Activated CD8-positive, alpha-beta memory T cell treated with anti-CD3 and anti-CD28 coated beads for 1 hour (primary cell): ENCODE data around the gene DIPK1B.
A peak's percentile ranks its signal among the peaks of the same experiment; 100 is the strongest.

Experiments used
- DNase-seq, 2 donors: peaks; one replicate each; pipeline ENCODE4 v3.0.0-alpha.2; 2020; ENCODE audit warnings: low read depth in 1 of 2; ENCODE audit errors: extremely low read depth in 1 of 2

The DIPK1B gene

GRCh38 chr9:136718345-136719194 is 6.2 kb downstream of the DIPK1B start:
- no peak for DNase-seq

DNA sequence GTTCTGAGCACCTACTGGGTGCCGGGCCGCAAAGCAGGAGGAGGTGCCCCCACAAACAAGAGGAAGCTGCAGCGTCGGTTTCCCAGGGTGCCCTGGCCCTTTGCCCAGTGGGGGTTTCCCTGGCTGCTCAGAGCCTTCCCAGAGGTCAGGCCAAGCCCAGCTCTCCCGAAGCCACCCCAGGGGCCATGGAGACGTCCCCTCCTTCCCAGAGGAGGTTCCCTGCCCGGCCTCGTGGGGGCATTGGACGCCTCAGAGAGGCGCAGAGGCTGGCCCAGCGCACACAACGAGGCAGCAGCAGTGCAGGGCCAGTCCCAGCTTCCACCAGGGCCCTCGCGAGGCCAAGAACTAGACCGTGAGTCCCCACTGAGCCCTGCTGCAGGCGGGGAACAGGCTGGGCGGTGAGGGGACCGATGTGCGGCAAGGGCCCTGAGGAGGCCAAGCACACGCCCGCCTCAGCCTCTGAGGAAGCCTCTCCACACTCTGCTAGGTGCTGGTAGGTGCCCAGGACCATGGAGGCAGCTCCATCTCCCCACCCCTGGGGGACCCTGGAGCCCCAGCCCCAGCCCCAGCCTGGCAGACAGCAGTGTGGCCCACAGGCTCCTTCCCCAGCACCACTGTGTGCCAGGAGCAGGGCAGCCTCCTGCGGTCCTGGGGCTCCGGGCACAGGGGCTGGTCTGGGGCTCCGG is 7.0 kb downstream of the DIPK1B start:
- no peak for DNase-seq

DNA sequence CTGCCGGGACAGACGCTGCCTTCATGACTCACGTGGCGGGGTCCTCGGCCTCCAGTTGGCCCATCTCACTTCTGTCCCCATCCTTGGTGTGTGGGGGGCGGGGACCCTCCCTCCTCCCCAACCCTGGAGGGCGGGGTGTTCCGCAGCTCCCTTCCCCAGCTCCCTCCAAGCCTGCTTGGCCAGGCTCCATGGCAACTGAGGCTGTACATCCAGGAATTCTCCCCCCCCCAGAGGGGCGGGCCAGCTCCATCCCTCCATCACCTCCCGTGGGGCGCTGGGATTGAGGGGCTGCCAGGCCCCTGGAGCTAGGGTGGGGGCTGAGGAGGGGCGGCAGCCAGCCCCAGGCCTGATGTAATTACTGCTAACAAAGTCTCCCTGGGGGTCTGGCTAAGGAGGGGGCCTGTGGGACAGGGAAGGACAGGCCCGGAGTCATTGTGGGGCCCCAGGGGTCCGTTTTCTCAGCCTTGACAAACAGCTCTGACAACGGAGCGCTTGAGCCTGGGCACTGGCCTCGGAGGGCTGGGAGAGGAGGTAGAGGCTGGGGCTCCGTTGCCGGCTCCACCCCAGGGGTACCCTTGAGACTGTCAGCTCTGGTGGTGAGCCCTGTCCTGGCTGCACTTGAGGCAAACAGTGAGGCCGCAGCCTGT is 8.0 kb downstream of the DIPK1B start:
- no peak for DNase-seq

DNA sequence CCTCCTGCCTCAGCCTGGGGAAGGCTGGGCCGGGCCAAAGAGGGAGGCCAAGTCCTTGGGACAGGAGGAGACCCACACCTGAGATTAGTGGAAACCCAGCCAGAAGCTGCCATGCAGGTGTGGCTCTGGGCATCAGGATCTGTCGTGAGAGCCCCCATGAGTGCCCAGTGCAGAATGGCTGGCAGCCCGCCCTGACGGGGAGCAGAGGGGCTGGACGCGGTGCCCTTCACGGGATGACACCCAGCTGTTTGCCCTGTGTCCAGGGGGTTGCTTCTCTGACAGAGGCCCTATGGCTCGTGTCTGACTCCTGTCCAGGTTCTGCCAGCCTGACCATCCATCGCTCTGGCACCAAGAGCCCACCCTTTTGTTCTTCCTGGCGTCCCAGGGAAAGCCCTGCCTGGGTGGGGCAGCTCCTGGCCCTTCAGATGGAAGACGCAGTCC is 8.5 kb downstream of the DIPK1B start:
- DNase-seq, result no peak

DNA sequence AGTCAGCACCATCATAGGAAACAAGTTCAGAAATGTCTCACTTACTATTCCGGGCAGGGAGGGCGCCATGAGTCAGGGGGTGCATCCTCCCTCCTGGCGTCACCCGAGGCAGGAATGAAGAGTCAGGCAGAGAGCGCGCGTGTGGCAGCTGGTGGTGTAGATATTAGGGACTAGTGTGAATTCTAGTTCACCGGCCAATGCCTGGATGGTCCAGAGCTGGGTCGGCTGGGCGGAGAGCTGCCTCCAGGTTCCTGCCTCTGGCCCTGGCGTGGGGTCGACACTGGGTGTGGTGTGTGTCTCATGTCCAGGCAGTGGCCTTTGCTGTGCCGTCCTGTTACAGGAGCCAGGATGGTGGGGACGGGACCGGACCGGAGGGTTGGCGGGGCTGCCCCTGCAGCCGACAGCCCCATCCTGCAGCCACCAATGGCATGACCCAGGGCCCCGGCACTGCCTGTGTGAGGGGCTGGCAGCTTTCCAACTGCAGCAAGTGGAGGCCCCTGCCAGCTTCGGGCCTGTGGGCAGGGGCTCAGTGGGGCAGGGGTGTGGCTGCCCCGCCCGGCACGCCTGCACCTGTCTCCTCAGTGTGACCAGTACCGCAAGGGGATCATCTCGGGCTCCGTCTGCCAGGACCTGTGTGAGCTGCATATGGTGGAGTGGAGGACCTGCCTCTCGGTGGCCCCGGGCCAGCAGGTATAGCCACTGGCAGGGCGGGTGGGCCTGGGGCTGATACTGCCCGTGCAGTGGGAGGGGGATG is 9.1 kb downstream of the DIPK1B start:
- DNase-seq, result no peak

GRCh38 chr9:136722093-136722968 is 10.0 kb downstream of the DIPK1B start:
- no peak for DNase-seq

DNA sequence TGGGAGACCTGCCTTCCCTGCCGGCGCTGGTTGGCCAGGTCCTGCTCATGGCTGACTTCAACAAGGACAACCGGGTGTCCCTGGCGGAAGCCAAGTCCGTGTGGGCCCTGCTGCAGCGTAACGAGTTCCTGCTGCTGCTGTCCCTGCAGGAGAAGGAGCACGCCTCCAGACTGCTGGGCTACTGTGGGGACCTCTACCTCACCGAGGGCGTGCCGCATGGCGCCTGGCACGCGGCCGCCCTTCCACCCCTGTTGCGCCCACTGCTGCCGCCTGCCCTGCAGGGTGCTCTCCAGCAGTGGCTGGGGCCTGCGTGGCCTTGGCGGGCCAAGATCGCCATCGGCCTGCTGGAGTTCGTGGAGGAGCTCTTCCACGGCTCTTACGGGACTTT is 10.6 kb downstream of the DIPK1B start:
- no peak for DNase-seq

DNA sequence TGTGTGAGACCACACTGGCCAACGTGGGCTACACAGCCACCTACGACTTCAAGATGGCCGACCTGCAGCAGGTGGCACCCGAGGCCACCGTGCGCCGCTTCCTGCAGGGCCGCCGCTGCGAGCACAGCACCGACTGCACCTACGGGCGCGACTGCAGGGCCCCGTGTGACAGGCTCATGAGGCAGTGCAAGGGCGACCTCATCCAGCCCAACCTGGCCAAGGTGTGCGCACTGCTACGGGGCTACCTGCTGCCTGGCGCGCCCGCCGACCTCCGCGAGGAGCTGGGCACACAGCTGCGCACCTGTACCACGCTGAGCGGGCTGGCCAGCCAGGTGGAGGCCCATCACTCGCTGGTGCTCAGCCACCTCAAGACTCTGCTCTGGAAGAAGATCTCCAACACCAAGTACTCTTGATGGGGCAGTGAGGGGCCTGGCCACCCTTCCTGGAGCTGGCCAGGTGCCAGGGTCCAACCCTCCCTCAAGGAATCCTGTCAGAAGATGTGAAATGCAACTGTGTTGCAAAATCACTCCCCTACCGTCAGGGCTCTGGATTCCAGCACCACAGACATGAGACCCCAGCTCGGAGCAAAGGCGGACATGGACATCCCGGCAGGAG is 11.1 kb downstream of the DIPK1B start:
- DNase-seq, result no peak

DNA sequence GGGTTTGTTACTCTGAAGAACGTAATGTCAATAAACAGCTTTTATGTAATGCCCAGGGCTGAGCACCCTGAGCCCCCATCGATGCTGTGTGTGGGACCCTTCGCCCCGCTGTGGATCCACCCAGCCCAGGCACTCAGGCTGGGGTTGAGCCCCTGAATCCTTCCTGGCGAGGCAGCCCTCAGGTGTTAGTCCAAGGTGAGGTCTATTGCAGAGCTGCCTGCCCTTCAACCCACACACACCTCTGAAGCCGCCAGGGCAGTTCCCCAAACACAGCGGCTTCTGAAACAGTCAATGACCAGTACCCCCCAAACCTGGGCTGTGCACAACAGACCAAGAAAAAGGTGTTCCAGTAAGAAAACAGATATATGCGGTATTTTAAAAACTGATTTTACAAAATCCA is 11.6 kb downstream of the DIPK1B start:
- no peak for DNase-seq

DNA sequence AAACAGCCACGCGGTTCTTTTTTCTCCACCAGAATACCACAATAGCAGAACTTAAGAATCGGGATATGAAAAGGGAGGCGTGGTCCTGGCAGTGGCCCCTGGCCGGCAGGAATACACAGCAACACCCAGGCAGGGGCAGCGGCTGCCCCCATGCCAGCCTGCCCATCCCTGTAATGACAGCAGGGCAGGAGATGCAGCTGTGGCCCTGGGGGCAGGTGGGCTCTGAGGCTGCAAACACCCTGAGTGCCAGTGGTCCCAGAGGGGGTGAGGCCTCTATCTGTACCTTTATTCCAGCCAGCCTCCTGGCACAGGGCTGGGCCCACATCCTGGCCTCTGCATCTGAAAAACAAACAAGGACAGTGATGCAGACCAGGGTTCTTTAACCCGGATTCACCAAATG is 12.4 kb downstream of the DIPK1B start:
- no peak for DNase-seq

GRCh38 chr9:136725612-136726011 is 13.2 kb downstream of the DIPK1B start:
- DNase-seq, result no peak

DNA sequence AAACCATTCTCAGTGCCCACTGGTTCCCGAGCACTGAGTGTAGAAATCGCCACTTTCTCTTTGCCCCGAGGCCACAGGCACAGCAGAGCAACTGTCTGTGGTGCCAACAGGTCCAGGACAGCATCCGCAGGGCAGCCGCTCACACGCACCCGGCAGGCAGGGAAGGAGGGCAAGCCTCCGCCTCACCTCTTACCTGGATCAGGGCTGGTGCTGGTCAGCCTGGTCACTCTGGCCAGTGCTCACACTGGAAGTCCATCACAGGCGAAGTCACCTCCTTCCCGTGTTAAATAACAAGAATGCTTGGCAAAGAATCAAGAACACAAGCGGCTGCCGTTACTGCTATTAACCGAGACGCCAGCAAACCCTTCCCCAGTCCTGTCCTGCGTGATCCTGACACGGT is 13.7 kb downstream of the DIPK1B start:
- DNase-seq, result no peak

- no peak for DNase-seq
These were observed 14.3 kb downstream of the DIPK1B start for GRCh38 chr9:136726631-136727191.

DNA sequence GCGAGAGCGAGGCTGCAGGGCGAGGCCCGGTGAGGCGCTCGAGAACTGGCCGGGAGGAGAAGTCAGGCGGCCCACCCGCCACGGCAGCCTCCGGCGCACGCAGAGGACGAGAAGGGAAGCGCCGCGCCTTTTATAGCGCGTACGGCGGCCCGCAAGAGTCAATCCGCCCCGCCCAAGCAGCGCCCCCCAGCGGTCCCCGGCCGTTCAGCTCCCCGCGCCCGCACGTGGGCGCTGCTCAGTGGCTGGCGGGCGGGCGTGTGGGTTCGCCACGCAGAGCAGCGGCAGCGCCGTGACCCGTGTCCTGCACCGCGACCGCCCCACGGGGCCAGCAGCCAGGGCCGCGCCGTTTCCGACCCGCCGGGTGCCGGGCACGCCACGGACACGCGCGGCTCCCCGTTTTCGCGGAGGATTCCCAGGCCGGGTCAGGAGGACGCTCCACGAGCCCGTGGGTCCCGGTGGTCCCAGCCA is 15.7 kb downstream of the DIPK1B start:
- peak; percentile 79 to 91 for DNase-seq

- DNase-seq, result no peak
These were observed 16.3 kb downstream of the DIPK1B start for GRCh38 chr9:136728548-136729123.

GRCh38 chr9:136729144-136729543 is 16.8 kb downstream of the DIPK1B start:
- DNase-seq, result no peak

- no peak for DNase-seq
These were observed 17.6 kb downstream of the DIPK1B start for GRCh38 chr9:136729926-136730325.

DNA sequence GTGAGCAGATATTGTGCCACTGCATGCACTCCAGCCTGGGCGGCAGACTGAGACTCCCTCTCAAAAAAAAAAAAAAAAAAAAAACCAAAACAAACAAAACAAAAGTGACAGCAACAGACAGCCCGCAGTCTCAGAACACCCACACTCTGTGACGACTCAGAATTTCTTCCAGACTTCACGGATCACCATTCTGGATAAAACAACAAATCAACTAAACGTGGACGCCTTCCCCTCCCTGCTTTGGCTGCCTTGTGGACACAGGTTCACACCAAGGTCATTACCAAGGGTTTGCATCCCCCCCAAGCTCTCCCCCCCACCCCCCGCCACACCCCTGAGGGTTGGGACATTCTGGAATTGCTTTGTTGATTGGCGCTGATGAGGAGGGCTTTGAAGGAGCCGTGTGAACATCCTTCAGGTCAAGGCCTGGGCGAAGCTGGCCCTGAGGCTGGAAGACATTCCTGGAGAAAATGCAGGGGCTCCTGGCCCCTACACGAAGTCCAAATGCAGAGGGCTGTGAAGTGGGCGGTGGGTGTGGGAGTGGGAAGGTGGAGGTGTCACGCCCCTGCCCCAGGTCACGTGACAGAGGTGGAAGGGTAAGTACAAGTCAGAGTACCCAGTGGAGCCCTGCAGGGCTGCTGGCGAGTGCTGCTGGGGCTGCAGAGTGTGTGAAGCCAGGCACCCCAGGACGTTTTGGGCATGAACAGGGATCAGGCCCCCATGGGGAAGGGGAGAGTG is 20.2 kb downstream of the DIPK1B start:
- DNase-seq, result no peak
